ENCODE measurements around the gene TUBB3.
"Not testable (repeated sequence)": the region's sequence is repeated elsewhere in the genome, so short reads cannot be mapped to it uniquely, and the experiment has no call there.

Gene TUBB3

DNA sequence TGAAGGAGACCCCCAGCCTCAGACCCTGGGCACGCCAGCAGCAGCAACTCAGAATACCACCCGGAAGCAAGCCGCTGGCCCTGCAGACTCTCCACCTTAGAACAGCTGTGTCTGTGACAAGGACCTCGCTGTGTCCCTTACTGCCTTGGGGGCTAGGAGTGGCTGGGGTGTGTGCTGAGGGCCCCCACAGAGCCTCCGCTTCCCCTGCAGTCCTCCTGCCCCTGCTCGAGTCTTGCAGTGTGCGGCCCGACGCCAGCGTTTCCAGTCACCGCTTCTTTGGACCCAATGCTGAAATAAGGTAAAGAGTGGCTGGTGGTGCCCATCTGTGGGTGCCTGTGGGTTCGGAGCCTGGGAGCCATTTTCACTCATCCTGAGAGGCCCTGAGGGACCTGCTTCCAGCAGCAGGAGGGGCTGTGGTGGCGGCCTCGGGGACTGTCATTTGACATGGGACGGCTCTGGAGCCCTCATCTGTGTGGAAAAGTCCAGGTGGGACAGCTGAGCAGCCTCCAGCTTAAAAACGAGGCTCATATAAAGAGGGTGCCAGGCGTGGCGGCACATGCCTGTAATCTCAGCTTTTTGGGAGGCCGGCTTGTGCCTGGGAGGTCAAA is 19.1 kb upstream of the TUBB3 start:
- no peak for DNase-seq

GRCh38 chr16:89904606-89905510 is 18.3 kb upstream of the TUBB3 start:
- DNase-seq = no peak

DNA sequence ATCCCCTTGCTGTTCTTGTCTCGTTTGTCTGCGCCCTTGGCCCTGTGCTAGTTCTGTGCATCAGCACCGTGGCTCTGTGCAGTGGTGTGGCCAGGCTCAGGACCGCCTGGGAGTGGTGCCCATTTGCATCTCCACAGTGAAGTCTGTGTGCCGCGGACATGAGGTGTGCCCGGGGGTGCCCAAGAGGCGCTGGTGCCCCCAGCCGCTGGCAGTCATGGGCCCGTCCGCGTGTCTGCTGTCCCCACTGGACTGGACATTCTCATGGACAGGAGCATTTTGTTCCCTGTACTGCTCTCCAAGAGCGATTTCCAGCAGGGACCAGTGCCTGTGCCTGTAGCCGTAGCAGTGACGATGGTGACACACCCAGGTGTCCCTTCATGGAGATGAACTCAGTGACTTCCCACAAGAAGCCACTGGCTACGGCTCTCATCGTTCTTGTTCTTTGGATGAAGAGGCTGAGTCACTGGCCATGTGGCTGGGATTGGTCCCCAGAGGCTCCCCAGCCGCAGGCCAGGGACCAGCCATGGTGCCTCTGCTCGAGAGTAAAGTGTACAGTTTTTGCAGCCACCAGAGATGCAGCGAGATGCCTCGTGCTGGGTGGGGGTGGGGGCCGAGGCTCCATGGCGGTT is 17.5 kb upstream of the TUBB3 start:
- no peak for DNase-seq

DNA sequence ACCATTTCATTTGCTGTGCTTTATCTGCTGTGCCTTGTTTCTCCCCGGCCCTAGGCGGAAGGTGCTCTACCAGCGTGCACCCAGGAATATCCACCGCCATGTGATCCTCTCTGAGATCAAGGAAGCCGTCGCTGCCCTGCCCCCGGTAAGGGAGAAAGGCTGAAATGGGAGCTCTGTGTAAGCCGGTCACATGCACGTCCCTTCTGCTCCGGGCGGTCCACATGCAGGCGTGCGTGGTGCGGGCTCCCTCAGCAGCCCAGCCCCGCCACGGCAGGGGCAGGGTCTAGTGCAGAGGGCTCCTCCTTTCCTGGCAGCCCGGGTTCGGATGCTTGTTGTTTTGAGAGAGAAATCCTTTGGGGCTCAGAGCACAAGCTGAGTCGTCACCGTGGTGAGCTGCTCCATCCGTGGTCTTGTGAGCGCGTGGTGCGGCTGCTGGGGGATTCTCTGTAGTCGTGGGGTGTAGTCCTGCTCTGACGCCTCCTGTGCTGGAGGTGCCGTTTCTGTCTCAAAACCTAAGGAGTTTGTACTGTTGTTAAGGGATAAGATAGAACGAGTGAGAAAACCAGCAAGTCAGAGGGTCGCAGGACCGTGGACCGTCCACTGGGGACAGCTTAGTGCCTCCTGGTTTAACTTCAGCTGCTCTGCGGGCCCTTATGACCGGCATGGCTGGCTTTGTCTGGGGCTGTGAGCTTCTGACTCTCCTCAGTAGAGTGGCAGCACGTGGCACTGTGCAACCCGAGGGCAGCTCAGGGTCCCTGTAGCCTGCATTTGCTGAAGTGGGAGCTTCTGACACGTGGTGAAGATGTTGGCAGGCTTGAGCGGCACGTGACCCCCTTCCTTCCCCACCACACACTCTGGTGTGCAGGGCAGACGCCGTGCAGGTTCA is 16.8 kb upstream of the TUBB3 start:
- no peak for DNase-seq

DNA sequence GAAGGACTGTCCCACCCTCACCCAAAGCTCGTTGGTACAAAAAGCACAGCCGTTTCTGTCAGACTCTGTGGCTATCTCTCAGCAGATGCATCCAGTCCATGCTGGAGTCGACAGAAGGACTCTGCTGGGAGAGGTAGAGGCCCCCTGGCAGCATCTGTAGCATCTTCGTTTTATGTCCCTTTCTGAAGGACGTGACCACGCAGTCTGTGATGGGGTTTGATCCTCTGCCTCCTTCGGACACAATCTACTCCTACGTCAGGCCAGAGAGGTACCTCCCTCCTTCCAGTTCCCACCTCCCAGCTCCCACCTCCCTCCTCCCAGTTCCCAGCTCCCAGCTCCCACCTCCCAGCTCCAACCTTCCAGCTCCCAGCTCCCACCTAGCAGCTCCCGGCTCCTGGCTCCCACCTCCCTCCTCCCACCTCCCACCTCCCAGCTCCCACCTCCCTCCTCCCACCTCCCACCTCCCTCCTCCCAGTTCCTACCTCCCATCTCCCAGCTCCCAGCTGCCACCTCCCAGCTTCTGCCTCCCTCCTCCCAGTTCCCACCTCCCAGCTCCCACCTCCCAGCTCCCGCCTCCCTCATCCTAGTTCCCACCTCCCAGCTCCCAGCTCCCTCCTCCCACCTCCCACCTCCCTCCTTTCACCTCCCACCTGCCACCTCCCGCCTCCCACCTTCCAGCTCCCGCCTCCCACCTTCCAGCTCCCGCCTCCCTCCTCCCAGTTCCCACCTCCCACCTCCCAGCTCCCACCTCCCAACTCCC is 15.9 kb upstream of the TUBB3 start:
- no peak for DNase-seq

DNA sequence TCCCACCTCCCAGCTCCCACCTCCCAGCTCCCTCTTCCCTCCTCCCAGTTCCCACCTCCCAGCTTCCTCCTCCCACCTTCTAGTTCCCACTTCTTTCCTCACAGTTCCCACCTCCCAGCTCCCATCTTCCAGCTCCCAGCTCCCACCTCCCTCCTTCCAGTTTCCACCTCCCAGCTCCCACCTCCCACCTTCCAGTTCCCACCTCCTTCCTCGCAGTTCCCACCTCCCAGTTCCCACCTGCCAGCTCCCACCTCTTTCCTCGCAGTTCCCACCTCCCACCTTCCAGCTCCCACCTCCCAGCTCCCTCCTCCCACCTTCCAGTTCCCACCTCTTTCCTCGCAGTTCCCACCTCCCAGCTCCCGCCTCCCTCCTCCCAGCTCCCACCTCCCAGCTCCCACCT is 14.9 kb upstream of the TUBB3 start:
- DNase-seq = no peak

DNA sequence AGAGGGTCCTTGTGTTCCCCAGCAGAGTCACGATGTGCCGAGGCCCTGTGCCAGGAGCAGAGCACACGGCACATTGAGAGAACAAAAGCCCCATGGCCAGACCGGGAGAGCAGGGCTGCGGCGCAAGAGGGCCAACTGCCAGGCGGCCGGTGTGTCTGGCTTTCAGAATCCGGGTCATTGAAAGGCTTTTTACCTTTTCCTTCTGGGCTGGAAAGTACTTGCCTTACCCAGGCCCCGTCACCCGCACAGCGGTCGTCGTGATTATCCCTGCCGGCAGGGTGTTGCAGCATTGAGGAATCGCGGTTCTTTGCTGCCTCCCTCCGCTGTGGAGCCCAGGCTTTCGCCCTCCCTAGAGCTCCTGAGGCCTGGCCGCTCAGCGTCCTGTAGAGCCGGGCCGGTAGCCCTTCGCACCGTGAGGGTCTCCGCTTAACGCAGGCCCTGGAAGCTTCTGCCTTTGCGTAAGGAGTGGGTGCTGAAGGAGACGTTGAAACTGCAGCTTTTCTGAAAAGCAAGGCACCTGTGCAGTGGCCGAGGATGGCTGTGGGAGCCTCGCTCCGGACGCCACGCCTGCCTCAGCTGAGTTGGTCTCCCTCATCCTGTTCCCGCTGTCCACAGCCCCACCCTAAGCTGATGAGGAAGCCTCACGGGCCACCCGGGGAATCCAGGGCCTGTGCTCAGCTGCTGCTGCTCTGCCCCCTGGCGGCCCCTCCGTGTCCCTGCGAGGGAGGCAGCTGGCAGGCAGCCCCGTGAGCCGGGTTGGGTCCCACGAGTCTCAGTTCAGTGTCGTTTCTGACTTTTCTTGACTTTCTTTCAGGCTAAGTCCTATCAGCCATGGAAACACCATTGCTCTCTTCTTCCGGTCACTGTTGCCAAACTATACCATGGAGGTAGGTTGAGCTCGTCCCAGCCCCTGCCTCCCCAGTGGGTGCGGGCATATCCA is 13.1 kb upstream of the TUBB3 start:
- DNase-seq = peak; percentile 68

- DNase-seq = no peak
Observed at GRCh38 chr16:89910717-89911354, 12.3 kb upstream of the TUBB3 start.

DNA sequence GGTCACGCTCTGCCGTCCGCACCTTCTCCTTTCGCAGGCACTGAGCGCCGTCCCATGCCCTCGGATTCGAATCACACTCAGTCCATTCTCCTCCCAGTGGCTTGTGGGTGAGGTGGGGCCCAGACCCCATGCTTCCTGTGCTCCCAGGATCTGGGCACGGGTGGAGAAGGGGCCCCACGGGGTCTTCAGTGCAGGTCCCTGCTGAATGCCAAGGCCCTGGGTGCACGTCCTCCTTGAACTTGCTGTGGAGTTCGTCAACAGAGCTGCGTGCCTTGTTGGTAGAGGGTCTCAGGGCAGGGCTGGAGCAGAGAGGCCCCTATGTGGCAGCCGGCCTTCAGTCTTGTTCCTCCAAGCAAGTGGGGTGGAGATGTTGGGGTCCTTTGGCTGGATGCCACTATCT is 11.8 kb upstream of the TUBB3 start:
- no peak for DNase-seq

GRCh38 chr16:89912143-89912542 is 11.0 kb upstream of the TUBB3 start:
- no peak for DNase-seq

DNA sequence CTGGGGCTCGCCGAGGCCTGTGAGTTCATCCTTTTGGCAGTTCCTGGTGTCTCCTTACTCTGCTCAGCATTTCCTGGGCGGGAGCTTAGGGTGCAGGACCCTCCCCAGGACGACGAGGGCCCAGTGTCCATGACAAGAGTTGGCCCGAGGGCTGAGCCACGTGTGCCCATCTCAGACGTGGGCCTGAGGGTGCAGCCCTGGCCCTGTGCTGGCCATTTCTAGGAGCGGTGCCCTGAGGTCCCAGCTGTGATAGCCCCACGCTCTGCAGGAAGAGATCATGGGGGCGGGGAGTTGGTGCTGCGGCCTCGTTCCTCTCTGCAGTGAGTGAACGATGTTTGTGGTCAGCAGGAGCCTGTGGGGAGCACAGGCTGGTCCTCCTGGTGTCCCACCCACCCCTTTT is 10.5 kb upstream of the TUBB3 start:
- DNase-seq = no peak

GRCh38 chr16:89913408-89914387 is 9.4 kb upstream of the TUBB3 start:
- DNase-seq = no peak

GRCh38 chr16:89914642-89915285 is 8.4 kb upstream of the TUBB3 start:
- not testable (repeated sequence) for DNase-seq

DNA sequence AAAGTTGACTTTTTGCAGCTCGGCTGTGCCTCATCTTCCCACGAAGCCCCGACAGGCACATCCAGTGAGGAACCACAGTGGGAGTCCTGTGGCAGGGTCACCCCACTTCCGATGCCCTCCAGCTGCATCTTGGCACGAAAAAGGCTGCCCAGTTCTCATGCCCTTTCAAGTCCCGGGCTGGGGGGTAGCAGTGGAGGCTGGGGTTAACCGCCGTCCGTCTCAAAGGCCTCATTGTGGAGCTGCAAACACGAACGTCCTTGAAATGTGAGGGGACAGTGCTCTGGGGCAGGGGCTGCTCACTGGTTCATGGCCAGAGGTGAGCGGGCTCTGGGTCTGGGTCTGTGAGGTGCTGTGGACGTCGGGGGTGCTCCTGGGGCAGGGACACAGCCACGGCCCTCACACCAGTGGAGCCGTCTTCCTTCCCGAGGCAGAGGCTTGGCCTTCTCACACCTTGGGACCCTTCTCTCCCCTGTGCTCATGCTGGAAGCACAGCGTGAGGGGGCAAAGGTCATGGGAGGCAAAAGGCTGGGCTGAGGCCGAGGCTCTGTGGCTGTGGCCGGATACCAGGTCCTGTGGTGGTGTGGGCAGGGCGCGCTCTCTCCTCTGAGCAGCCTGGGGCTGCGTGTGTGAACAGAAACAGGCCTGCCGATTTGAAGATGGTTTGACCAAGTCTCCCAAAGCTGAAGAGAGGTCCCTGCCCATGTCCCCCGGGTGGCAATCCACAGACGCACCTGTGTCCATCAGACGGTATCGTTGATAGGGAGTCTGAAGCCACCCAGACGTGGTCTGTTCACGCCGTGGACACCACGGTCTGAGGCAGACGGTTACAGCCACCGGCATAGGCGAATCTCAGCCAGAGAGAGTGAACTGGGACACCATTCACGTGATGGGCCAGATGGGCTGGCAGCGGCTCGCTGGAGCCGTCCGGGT is 7.6 kb upstream of the TUBB3 start:
- DNase-seq = no peak

GRCh38 chr16:89917773-89918452 is 5.2 kb upstream of the TUBB3 start:
- DNase-seq = peak; percentile 92

DNA sequence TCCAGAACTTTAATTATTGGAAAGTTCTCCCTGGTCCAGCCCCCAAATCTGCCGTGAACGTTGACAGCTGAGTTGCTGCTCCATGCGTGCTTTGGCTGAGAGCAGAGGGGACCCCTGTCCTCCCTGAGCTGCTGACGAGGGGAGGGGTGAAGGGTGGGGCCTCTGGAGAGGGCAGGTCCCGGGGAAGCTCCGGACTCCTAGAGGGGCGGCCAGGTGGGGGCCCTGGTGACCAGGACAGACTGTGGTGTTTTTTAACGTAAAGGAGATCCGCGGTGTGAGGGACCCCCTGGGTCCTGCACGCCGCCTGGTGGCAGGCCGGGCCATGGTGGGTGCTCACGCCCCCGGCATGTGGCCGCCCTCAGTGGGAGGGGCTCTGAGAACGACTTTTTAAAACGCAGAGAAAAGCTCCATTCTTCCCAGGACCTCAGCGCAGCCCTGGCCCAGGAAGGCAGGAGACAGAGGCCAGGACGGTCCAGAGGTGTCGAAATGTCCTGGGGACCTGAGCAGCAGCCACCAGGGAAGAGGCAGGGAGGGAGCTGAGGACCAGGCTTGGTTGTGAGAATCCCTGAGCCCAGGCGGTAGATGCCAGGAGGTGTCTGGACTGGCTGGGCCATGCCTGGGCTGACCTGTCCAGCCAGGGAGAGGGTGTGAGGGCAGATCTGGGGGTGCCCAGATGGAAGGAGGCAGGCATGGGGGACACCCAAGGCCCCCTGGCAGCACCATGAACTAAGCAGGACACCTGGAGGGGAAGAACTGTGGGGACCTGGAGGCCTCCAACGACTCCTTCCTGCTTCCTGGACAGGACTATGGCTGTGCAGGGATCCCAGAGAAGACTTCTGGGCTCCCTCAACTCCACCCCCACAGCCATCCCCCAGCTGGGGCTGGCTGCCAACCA is 4.4 kb upstream of the TUBB3 start, which contains the start of gene MC1R:
TSS of gene MC1R (plus strand) at position 410 of the 895 bp plus-strand sequence. CDS start at position 807, 397 bp downstream.
- DNase-seq = peak; percentile 42

Measured in activated CD4-positive, alpha-beta T cell treated with anti-CD3 and anti-CD28 coated beads, Interleukin-2, amount 50 U/mL, for 16 hours (primary cell).